H1 (cell line): ENCODE measurements around the gene TCF19. TPM values are rescaled to one million over a fixed set of nuclear protein-coding genes. Genes with fewer than 3 reads are reported as not detected.

Source experiments
- ZNF274 ChIP-seq: IDR thresholded peaks from 2 replicates; pipeline ENCODE4 v1.7.0; 2012; ENCODE audit warnings: low read length, borderline replicate concordance; ENCODE audit errors: extremely low read depth
- polyA plus RNA-seq, 7 experiments: library from polyadenylated mRNA; depleted of rRNA in 3 of 7; stranded (reverse) in 5 of 7; unstranded in 2 of 7; fragments of >200 nt in 5 of 7; fragments of 200-250 nt in 2 of 7; gene quantifications; 1 replicate in 5 of 7; 2 replicates in 1 of 7; 4 replicates in 1 of 7; pipeline versions ENCODE4 v1.2.1 to v1.2.3, GENCODE V29; 2011 to 2013; ENCODE audit warnings: missing spikeins in 2 of 7, mixed read lengths in 2 of 7
- total RNA-seq: library from RNA; stranded (reverse); fragmentation: NEBNext Ultra II Directional; extraction: Animal tissue kit (Norgen Biotek cat#: 25700); gene quantifications from 2 replicates; pipeline ENCODE4 v1.2.1, GENCODE V29; 2021

The TCF19 gene
- total and polyA plus RNA-seq, 2 of the 8 experiments (the other 6 are each of a cell fraction or from before 2014, with no cell fraction given): 7.2 to 11.0 TPM

GRCh38 chr6:31168606-31169005, 10.2 kb downstream of the TCF19 start (continued):
- no peak for TF ChIP-seq ZNF274
- TF ChIP-seq, all 59 proteins: peak for 0
